HepG2 (cell line): ENCODE measurements around the gene FAAP20. TPM values are rescaled to one million over a fixed set of nuclear protein-coding genes. Genes with fewer than 3 reads are reported as not detected.
"Not testable (repeated sequence)": the region's sequence is repeated elsewhere in the genome, so short reads cannot be mapped to it uniquely, and the experiment has no call there.

Experiments
- ATAC-seq: fragments of 200-7000 bp; cut with Tn5 transposase; 3 replicates; pipeline ENCODE4 v1.9.1; 2020; ENCODE audit warnings: mild to moderate bottlenecking, moderate library complexity
- BruUV-seq: library from RNA; stranded (reverse); fragments of 400-500 nt; replicated peaks from 2 replicates; lab custom pipeline; 2021; lab: Mats Ljungman, UMichigan
- CTCF ChIA-PET: fragments of 300-600 bp; formaldehyde crosslinking; extraction: SDS; loops from one replicate; lab custom pipeline; 2021; ENCODE audit warnings: low total read pairs, inconsistent platforms, low intra/inter-chr PET ratio; lab: Yijun Ruan, JAX
- POLR2A ChIA-PET: fragments of 350-600 bp; sonication (Branson Sonifier 250); formaldehyde crosslinking; loops from one replicate; lab custom pipeline; 2020; ENCODE audit warnings: antibody characterized with exemption, inconsistent platforms; lab: Yijun Ruan, JAX
- DNase-seq: peaks from one replicate; pipeline ENCODE4 v3.0.0-alpha.2; 2015; ENCODE audit warnings: low spot score
- FAIRE-seq: peaks from 3 replicates; lab custom pipeline; 2011; peaks lifted over from hg19 to GRCh38; lab: Jason Lieb, UNC
- H2AFZ ChIP-seq: one replicate; pipeline ENCODE4 v1.6.1; 2011; ENCODE audit warnings: low read length, inconsistent platforms
- H3K27ac ChIP-seq: fragments of 300-600 bp; 3 replicates; pipeline ENCODE4 v1.8.0; 2011; ENCODE audit warnings: mixed run types, mild to moderate bottlenecking, mixed read lengths, low read length, inconsistent platforms; ENCODE audit not compliant: insufficient read depth; ENCODE audit errors: extremely low read length
- H3K27me3 ChIP-seq, 2 experiments: fragments of 200-600 bp in 1 of 2; 2 replicates in 1 of 2; 3 replicates in 1 of 2; pipeline versions ENCODE4 v1.6.0 to v1.8.0; 2011; ENCODE audit warnings: low read length in 2 of 2, mild to moderate bottlenecking in 2 of 2, moderate library complexity in 2 of 2, inconsistent platforms in 1 of 2; ENCODE audit not compliant: insufficient read depth in 2 of 2, control insufficient read depth in 1 of 2
- H3K36me3 ChIP-seq, 2 experiments: fragments of 200-600 bp in 1 of 2; replicated peaks in 1 of 2; 2 replicates in 1 of 2; 3 replicates in 1 of 2; pipeline versions ENCODE4 v1.5.1 to v1.8.0; 2011; ENCODE audit warnings: low read length in 2 of 2, inconsistent platforms in 1 of 2; ENCODE audit not compliant: insufficient read depth in 2 of 2, control insufficient read depth in 1 of 2
- H3K4me1 ChIP-seq: 2 replicates; pipeline ENCODE4 v1.5.1; 2012; ENCODE audit warnings: low read length, inconsistent platforms; ENCODE audit not compliant: insufficient read depth
- H3K4me2 ChIP-seq: 2 replicates; pipeline ENCODE4 v1.6.0; 2011; ENCODE audit warnings: low read depth, low read length, inconsistent platforms
- H3K4me3 ChIP-seq, 3 experiments: fragments of 200-600 bp in 1 of 3; sonication (generic), shearing (Covaris generic) in 1 of 3; replicated peaks in 1 of 3; 2 replicates each; pipeline ENCODE4 v1.5.1; 2011 to 2016; ENCODE audit warnings: low read length in 3 of 3, inconsistent platforms in 2 of 3, low read depth in 2 of 3, mild to moderate bottlenecking in 2 of 3, control low read depth in 1 of 3, mixed read lengths in 1 of 3; ENCODE audit not compliant: insufficient read depth in 1 of 3
- H3K79me2 ChIP-seq: one replicate; pipeline ENCODE4 v1.6.1; 2011; ENCODE audit warnings: low read length, inconsistent platforms; ENCODE audit not compliant: insufficient read depth
- H3K9ac ChIP-seq: 2 replicates; pipeline ENCODE4 v1.6.0; 2011; ENCODE audit warnings: mild to moderate bottlenecking, low read depth, low read length, inconsistent platforms; ENCODE audit not compliant: insufficient read depth
- H3K9me3 ChIP-seq: 2 replicates; pipeline ENCODE4 v1.5.1; 2012; ENCODE audit warnings: mild to moderate bottlenecking, low read length
- H4K20me1 ChIP-seq: 2 replicates; pipeline ENCODE4 v1.6.0; 2011; ENCODE audit warnings: inconsistent platforms, mild to moderate bottlenecking, low read length, moderate library complexity; ENCODE audit not compliant: insufficient read depth
- CBFB ChIP-seq: sonication (generic); formaldehyde crosslinking; IDR thresholded peaks from 2 replicates; pipeline ENCODE4 v1.4.0; 2020; ENCODE audit warnings: missing genetic modification reagents
- FOSL2 ChIP-seq: sonication (generic); formaldehyde crosslinking; IDR thresholded peaks from 2 replicates; pipeline ENCODE4 v1.4.0; 2020; ENCODE audit warnings: missing genetic modification reagents
- FOXK2 ChIP-seq: fragments of 450-650 bp; IDR thresholded peaks from 2 replicates; pipeline ENCODE4 v1.6.1; 2016
- KDM4B ChIP-seq: sonication (generic); formaldehyde crosslinking; IDR thresholded peaks from 2 replicates; pipeline ENCODE4 v1.4.0; 2020; ENCODE audit warnings: missing genetic modification reagents
- ZFP82 ChIP-seq: sonication (generic); formaldehyde crosslinking; IDR thresholded peaks from 2 replicates; pipeline ENCODE4 v1.5.1; 2020; ENCODE audit warnings: mild to moderate bottlenecking, missing genetic modification reagents, borderline replicate concordance
- ZNF746 ChIP-seq: sonication (generic); formaldehyde crosslinking; IDR thresholded peaks from 2 replicates; pipeline ENCODE4 v1.8.0; 2022; ENCODE audit warnings: mild to moderate bottlenecking, missing genetic modification reagents
- WGBS: methylation state at CpG from one replicate; pipeline ENCODE4 v1.1.6; 2017; ENCODE audit warnings: low lambda C conversion rate; 5-methylcytosine and 5-hydroxymethylcytosine counted together
- in situ Hi-C: cut with HindIII; loops from 2 replicates; pipeline ENCODE4 v1.10.0; 2017; ENCODE audit warnings: low pct_unique_long_range_greater_than_20kb; ENCODE audit not compliant: extremely low pct_ligation_motif_present
- intact Hi-C: fragments of 100-400 bp; cut with micrococcal nuclease; formaldehyde crosslinking; loops from one replicate; pipeline ENCODE4 v1.10.0; 2022; ENCODE audit not compliant: unreplicated experiment
- polyA plus RNA-seq, 8 experiments: library from polyadenylated mRNA; depleted of rRNA in 3 of 8; stranded (reverse) in 7 of 8; unstranded in 1 of 8; fragments of >200 nt; fragmentation: Illumina TruSeq in 4 of 8; extraction: Trizol in 4 of 8; gene quantifications; 2 replicates each; pipeline versions ENCODE4 v1.2.1 to v1.2.3, GENCODE V29; 2011 to 2016; ENCODE audit warnings: low read depth in 4 of 8, missing spikeins in 1 of 8, mixed read lengths in 1 of 8; ENCODE audit not compliant: insufficient read depth in 1 of 8
- total RNA-seq, 5 experiments: library from RNA; depleted of rRNA; stranded (reverse); fragments of >200 nt; fragmentation: Illumina TruSeq; extraction: Trizol; gene quantifications; 2 replicates each; pipeline ENCODE4 v1.2.3, GENCODE V29; 2016; ENCODE audit warnings: low read depth in 1 of 5
- TF ChIP-seq, protein P1 (sequence below): sonication (generic); formaldehyde crosslinking; IDR thresholded peaks from 2 replicates; pipeline ENCODE4 v1.4.0; 2020; ENCODE audit warnings: missing genetic modification reagents, borderline replicate concordance
- TF ChIP-seq, protein P2 (sequence below): sonication (generic); formaldehyde crosslinking; conservative IDR thresholded peaks from 2 replicates; pipeline ENCODE4 v1.8.0; 2022; ENCODE audit warnings: mild to moderate bottlenecking, moderate library complexity, missing genetic modification reagents
- TF ChIP-seq, protein P3 (sequence below): sonication (generic); formaldehyde crosslinking; IDR thresholded peaks from 2 replicates; pipeline ENCODE4 v1.4.0; 2020; ENCODE audit warnings: low read depth, mild to moderate bottlenecking, missing genetic modification reagents
- TF ChIP-seq, protein P4 (sequence below): sonication (generic); formaldehyde crosslinking; IDR thresholded peaks from 2 replicates; pipeline ENCODE4 v1.8.0; 2022; ENCODE audit warnings: missing genetic modification reagents, low read depth, mild to moderate bottlenecking, borderline replicate concordance

Gene FAAP20
- total and polyA plus RNA-seq, 2 of the 13 experiments (the other 11 are each of a cell fraction or from before 2014, with no cell fraction given): 9.6 to 10.8 TPM

DNA sequence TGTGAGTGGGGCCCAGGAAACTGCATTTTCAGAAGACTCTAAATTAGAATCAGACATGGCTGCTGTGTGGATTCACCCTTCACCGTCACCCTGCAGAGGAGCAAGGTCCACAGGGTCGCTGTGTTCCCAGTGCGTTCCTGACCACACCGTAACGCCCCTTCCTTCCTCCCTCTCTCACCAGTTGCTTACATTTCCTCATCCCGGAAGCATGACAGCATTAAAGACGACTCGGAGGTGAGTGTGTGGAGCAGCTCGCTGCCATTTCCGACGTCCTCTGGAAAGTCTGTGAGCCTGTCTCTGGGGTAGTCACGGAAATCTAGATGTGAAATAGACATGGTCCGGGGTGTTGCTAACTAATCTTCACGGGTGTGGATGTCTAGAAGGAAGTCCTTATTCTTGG, 45.9 kb downstream of the FAAP20 start:
- BruUV-seq: no TSS peak
- peaks cover 29 to 69% of the 10 kb centered on the region in 2 experiments for H3K36me3 ChIP-seq
- no peak overlapping the region for H3K4me2 ChIP-seq

DNA sequence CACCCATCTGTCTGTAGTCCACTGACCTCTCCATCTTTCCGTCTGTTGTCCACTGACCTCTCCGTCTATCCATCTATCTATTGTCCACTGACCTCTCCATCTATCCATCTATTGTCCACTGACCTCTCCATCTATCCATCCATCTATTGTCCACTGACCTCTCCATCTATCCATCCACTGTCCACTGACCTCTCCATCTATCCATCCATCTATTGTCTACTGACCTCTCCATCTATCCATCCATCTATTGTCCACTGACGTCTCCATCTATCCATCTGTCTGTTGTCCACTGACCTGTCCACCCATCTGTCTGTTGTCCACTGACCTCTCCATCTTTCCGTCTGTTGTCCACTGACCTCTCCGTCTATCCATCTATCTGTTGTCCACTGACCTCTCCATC, 46.7 kb downstream of the FAAP20 start:
- H3K4me1 ChIP-seq, H3K27me3 ChIP-seq, H4K20me1 ChIP-seq, intact Hi-C loops, H3K79me2 ChIP-seq, H3K9ac ChIP-seq, POLR2A ChIA-PET, H3K4me3 ChIP-seq, DNase-seq, H3K9me3 ChIP-seq, H3K27ac ChIP-seq, H3K4me2 ChIP-seq, in situ Hi-C loops, FAIRE-seq, ATAC-seq, BruUV-seq, H2AFZ ChIP-seq, CTCF ChIA-PET: not testable (repeated sequence)
- H3K36me3 ChIP-seq: peaks cover 25 to 61% of the 10 kb centered on the region in 2 experiments
- WGBS: 98% methylated on average over 5 of the region's 5 CpGs

More for the DNA sequence above, 45.9 kb downstream of the FAAP20 start:
- Histone ChIP-seq H2AFZ (no peak overlapping the region), H3K79me2 (no peaks in the 10 kb centered on the region), H3K27me3 (no peaks in the 10 kb centered on the region), H4K20me1 (no peaks in the 10 kb centered on the region), H3K27ac (no peak overlapping the region), H3K4me1 (no peaks in the 10 kb centered on the region), H3K9ac (no peak overlapping the region), H3K9me3 (no peaks in the 10 kb centered on the region), H3K4me3 (no peak overlapping the region)
- 96% methylated on average over 14 of the region's 14 CpGs for WGBS
- DNase-seq (no peak), ATAC-seq (no peak), FAIRE-seq (no peak)
- ChIA-PET CTCF (no interaction called here), POLR2A (no interaction called here)
- intact Hi-C loops: no loop called here
- no peak for TF ChIP-seq FOXK2
- TF ChIP-seq KDM4B (CRISPR knock-in tag): no peak
- TF ChIP-seq CBFB (CRISPR knock-in tag): no peak
- TF ChIP-seq, protein P1, sequence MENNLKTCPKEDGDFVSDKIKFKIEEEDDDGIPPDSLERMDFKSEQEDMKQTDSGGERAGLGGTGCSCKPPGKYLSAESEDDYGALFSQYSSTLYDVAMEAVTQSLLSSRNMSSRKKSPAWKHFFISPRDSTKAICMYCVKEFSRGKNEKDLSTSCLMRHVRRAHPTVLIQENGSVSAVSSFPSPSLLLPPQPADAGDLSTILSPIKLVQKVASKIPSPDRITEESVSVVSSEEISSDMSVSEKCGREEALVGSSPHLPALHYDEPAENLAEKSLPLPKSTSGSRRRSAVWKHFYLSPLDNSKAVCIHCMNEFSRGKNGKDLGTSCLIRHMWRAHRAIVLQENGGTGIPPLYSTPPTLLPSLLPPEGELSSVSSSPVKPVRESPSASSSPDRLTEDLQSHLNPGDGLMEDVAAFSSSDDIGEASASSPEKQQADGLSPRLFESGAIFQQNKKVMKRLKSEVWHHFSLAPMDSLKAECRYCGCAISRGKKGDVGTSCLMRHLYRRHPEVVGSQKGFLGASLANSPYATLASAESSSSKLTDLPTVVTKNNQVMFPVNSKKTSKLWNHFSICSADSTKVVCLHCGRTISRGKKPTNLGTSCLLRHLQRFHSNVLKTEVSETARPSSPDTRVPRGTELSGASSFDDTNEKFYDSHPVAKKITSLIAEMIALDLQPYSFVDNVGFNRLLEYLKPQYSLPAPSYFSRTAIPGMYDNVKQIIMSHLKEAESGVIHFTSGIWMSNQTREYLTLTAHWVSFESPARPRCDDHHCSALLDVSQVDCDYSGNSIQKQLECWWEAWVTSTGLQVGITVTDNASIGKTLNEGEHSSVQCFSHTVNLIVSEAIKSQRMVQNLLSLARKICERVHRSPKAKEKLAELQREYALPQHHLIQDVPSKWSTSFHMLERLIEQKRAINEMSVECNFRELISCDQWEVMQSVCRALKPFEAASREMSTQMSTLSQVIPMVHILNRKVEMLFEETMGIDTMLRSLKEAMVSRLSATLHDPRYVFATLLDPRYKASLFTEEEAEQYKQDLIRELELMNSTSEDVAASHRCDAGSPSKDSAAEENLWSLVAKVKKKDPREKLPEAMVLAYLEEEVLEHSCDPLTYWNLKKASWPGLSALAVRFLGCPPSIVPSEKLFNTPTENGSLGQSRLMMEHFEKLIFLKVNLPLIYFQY (CRISPR knock-in tag): no peak
- no peak for TF ChIP-seq ZNF746 (CRISPR knock-in tag)
- TF ChIP-seq, protein P2, sequence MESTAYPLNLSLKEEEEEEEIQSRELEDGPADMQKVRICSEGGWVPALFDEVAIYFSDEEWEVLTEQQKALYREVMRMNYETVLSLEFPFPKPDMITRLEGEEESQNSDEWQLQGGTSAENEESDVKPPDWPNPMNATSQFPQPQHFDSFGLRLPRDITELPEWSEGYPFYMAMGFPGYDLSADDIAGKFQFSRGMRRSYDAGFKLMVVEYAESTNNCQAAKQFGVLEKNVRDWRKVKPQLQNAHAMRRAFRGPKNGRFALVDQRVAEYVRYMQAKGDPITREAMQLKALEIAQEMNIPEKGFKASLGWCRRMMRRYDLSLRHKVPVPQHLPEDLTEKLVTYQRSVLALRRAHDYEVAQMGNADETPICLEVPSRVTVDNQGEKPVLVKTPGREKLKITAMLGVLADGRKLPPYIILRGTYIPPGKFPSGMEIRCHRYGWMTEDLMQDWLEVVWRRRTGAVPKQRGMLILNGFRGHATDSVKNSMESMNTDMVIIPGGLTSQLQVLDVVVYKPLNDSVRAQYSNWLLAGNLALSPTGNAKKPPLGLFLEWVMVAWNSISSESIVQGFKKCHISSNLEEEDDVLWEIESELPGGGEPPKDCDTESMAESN (CRISPR knock-in tag): no peak
- TF ChIP-seq, protein P3, sequence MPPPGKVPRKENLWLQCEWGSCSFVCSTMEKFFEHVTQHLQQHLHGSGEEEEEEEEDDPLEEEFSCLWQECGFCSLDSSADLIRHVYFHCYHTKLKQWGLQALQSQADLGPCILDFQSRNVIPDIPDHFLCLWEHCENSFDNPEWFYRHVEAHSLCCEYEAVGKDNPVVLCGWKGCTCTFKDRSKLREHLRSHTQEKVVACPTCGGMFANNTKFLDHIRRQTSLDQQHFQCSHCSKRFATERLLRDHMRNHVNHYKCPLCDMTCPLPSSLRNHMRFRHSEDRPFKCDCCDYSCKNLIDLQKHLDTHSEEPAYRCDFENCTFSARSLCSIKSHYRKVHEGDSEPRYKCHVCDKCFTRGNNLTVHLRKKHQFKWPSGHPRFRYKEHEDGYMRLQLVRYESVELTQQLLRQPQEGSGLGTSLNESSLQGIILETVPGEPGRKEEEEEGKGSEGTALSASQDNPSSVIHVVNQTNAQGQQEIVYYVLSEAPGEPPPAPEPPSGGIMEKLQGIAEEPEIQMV (CRISPR knock-in tag): no peak
- TF ChIP-seq FOSL2 (CRISPR knock-in tag): no peak
- no peak for TF ChIP-seq ZFP82 (CRISPR knock-in tag)
- TF ChIP-seq, protein P4, sequence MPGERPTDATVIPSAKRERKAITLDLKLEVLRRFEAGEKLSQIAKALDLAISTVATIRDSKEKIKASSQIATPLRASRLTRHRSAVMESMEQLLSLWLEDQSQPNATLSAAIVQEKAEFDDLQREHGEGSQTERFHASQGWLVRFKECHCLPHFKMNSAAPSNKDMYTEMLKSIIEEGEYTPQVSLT: no peak
- in situ Hi-C loops: no loop called here
